GM10266 (cell line): Measurements from ENCODE around the gene DEFB124.

Experiments
- DNase-seq: peaks from one replicate; pipeline ENCODE4 v3.0.0; 2012; ENCODE audit errors: extremely low spot score
- TF ChIP-seq, protein P1 (sequence below): IDR thresholded peaks from 2 replicates; pipeline ENCODE4 v1.5.1; 2012; ENCODE audit warnings: mild to moderate bottlenecking, low read depth; ENCODE audit not compliant: control insufficient read depth, insufficient read depth; ENCODE audit errors: missing control alignments

DEFB124 gene

DNA sequence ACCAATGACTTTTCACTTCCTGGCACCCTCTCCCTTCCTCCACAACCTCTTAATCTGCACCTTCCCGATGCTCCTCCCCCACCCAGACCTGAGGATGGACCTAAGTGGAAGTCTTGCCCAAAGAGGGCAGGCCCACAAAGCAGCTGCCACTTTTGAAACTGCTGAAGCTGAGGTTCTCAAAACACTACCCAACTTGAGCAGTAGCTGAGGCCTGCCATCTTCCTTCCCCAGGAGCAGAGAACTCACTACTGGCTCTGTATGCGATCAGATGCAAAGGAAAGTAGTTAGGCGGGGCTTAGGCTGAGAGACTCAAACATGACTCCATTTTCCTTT, 40.8 kb upstream of the DEFB124 start:
- TF ChIP-seq, protein P1, sequence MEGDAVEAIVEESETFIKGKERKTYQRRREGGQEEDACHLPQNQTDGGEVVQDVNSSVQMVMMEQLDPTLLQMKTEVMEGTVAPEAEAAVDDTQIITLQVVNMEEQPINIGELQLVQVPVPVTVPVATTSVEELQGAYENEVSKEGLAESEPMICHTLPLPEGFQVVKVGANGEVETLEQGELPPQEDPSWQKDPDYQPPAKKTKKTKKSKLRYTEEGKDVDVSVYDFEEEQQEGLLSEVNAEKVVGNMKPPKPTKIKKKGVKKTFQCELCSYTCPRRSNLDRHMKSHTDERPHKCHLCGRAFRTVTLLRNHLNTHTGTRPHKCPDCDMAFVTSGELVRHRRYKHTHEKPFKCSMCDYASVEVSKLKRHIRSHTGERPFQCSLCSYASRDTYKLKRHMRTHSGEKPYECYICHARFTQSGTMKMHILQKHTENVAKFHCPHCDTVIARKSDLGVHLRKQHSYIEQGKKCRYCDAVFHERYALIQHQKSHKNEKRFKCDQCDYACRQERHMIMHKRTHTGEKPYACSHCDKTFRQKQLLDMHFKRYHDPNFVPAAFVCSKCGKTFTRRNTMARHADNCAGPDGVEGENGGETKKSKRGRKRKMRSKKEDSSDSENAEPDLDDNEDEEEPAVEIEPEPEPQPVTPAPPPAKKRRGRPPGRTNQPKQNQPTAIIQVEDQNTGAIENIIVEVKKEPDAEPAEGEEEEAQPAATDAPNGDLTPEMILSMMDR = no peak
- DNase-seq = peak; percentile 22

DNA sequence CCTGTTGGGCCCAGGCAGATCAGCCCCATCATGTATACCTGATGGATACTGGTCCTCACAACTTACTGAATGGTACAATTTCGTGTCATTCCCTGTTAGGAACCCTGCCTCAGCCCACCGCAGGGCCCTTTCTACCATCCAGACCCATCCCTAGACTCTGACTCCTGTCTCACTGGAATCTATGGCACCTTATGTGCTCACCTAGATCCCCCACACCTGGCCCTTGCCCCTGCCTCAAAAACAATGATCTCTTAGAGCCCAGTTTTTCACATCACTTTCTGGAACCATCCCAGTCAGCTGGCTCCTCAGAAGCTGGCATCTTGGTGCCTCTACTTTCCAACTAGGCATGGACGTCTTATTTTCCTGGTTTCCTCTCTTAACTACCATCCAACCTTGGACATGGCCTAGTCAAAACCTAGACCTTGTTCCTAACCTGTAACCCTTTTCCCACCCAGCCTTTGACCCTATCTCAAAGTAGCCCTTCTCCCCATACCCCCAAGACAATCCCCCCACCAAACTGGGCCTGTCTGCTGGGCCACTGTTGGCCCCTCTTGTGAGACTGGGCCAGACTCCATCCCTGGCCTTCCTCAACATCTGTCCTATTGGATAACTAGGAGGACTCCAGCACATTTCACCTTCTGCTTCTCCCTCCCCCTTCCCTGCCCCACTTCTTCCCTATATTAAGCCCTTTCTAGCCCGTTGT, 40.3 kb upstream of the DEFB124 start:
- TF ChIP-seq, protein P1 = no peak
- no peak for DNase-seq

GRCh38 chr20:31514154-31515071, 39.5 kb upstream of the DEFB124 start, which contains the start of gene HM13:
Gene HM13 (plus strand): TSS chr20:31514442. CDS start chr20:31514552, 110 bp downstream.
- DNase-seq = peak; percentile 93
- TF ChIP-seq, protein P1 = peak; percentile 97

DNA sequence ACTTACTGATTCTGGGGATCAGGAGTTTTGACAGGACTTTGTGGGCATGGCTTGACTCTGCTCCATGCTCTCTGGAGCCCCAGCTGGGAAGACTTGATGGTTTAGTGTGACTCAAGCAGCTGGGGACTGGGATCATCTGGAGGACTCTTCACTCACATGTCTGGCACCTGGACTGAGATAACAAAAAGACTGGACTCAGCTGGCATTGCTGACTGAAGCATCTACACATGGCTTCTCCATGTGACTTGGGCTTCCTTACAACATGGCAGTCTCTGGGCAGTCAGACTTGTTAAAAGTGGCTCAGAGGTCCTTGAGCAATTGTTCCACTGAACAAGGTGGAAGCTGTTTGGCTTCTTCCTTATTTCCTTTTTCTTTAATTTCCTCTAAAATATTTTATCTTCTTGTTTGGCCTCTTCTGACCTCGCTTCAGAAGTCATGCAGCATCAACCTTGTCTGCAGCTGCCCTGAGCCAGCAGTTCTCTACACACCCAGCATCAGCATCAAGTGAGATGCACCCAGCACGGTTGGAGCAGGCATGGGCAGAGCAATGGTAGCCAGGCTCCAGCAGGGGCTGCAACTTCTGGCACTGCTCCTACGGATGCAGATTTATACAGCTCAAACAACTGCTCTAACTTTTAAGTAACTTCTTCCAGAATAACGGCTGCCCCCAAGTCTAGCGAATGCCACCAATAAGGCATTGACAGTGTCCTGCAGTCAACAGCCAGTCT, 33.8 kb upstream of the DEFB124 start:
- DNase-seq = no peak
- TF ChIP-seq, protein P1 = no peak

- no peak for DNase-seq
- TF ChIP-seq, protein P1 = no peak
Measured at GRCh38 chr20:31505903-31506302, 31.0 kb upstream of the DEFB124 start.

DNA sequence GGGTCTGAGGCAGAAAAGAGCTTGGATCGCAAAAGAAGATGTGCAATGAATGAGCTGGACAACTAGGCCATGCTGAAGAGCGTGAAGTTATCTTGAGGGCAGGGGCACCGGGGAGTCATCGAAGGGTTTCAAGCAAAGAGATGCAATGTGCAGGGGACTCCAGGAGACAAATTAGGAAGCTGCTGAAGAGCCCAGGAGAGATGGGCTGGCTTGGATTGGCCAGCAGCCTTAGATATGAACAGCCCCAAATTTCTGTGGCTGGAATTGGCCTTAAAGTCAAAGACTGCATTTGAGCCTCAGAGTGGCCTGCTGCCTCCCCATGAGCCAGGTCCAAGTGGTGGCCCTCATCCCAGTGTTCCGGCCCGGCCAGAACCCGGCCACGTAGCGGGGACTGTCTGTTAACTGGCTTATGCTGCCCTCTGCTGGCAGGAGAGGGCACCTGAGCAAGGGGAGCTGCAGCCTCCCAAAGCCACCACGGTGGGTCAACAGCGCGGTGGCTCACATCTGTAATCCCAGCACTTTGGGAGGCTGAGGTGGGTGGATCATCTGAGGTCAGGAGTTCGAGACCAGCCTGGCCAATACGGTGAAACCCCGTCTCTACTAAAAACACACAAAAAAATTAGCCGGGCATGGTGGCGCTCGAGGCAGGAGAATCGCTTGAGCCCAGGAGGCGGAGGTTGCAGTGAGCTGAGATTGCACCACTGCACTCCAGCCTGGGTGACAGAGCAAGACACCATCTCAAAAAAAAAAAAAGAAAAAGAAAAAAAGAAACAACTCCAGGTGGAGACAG, 28.2 kb upstream of the DEFB124 start:
- DNase-seq = peak; percentile 77
- TF ChIP-seq, protein P1 = peak; percentile 92
